NCI-H748 (cell line): ENCODE measurements around the gene CACNG3.

Experiments
- DNase-seq: peaks from one replicate; lab custom pipeline; 2025; ENCODE audit not compliant: unreplicated experiment; lab: John Stamatoyannopoulos, UW

CACNG3 gene

DNA sequence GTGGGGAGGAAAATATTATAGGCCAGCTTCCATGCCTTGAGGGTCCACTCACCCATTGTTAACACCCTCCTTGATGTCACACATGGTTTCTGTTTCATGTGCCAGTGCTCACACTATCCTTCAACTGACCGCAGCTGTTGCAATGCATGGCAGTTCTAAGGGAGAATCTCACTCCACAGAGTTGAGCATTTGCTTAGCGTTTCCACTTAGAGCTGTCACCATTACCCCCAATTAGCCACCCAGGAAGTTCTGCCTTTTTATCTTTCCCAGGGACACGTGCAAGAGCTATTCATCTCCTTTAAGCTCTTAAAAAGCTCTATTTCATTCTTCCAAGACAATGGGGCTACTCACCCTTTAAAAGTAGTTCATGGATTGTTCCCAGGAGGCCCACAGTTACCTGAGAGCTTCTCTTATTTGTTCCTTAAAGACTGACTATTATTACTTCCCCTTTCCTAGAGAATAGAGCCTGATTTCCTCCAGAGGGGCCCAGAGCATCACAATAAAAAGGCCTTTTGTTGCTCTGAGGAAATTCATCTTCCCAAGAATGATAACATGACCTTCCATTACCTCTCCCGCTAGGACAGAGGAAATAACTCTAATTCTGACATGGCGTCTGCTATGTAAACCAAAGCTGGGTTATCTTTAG, 126.8 kb downstream of the CACNG3 start:
- DNase-seq, result no peak

DNA sequence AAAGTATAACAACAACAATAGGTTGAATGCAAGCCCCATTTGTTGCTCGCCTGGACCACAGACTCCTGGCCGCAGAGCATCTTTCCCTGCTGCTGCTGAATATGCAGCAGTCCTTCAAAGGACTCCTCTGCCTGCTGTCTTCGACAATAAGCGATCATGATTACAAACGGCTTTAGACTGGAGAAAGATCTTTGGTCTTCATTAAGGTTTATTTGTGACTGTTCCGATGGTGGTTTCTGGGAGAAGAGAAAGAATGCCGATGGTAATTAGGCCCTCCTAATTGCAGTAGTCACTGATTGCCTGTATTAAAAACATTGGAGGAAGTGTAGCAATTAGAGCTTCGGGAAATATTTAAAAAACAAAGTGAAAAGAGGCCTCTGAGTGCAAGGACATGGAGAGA, 138.2 kb downstream of the CACNG3 start:
- DNase-seq, result no peak

DNA sequence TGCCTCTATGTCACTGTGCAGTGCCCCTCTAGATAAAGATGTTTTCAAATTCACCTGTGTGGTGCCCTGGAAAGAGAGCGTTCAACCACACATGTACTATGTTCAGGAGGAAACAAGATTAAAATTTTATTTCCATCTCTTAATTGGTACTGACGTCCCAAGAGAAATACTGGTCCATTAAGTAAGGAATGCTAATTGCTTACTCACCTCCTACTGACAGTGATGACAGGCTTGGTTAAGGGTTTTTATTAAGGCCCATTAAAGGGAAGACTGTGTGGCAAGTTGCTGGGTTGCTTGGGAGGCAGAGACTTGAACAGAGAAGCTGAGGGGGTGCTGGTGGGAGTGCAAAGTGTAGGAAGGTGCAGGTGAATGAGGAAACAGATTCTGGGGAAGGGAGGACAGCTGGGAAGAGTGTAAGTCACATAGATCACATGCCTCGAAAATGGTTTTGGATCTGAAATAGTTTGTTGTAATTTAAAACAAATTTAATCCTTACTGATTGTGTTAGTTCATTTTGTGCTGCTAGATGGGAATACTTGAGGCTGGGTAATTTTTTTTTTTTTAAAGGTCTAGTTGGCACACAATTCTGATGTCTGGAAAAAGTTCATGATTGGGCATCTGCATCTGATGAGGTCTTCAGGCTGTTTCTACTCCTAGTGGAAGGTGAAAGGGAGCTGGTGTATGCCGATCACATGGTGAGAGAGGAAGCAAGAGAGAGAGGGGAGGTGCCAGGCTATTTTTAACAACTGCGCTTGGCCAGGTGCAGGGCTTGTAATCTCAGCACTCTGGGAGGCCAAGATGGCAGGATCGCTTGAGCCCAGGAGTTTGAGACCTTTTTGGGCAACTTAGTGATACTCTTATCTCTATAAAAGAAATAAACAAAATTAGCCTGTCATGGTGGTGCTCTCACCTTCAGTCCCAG, 140.5 kb downstream of the CACNG3 start:
- no peak for DNase-seq

DNA sequence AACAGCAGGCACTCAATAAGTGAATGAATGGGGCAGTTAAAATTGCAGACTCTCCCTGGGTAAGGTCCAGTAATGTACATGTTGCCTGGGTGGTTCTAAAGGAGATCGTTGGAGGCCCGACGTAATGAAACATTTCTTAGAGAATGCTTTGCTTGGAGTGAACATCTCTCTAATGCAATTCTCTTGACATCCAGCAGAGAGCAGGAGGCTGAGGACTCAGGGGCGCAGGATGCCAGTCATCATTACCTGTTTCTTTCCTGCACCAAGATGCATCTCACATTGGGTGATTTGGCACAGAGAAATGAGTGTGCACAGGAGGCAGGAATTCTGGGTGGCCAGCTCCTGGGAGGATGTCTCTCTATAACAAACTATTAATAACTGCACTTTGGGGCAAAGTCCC, 152.9 kb downstream of the CACNG3 start:
- DNase-seq, result no peak
